Measurements from ENCODE around the gene SMIM24. TPM values are rescaled to one million over a fixed set of nuclear protein-coding genes. Genes with fewer than 3 reads are reported as not detected.

The SMIM24 gene
- total RNA-seq, 1 experiment from 2014 or later = 0.36 TPM

- intact Hi-C loops (cut with micrococcal nuclease) = no loop called here
- BruUV-seq (replicated peaks) = no TSS peak
- Histone ChIP-seq H3K27ac (ENCODE audit: low read length) (no peak overlapping the region), H3F3A (ENCODE audit: low read length, unreplicated experiment) (no peaks in the 10 kb centered on the region), H3K79me2 (ENCODE audit: low read length) (no peaks in the 10 kb centered on the region), H3K27me3 (ENCODE audit: low read length) (no peaks in the 10 kb centered on the region), H3K4me3 (ENCODE audit: low read length) (no peak overlapping the region), H3K9me2 (replicated peaks; ENCODE audit: low read length) (no peaks in the 10 kb centered on the region), H3K36me3 (ENCODE audit: low read depth, low read length) (no peaks in the 10 kb centered on the region), H4K20me1 (ENCODE audit: low read length) (no peaks in the 10 kb centered on the region), H3K4me1 (ENCODE audit: insufficient read depth, low read length) (no peaks in the 10 kb centered on the region), H3K9ac (ENCODE audit: low read length) (no peak overlapping the region), H2AFZ (ENCODE audit: low read length) (no peak overlapping the region), H3K9me3 (ENCODE audit: low read length) (no peaks in the 10 kb centered on the region), H3K4me2 (ENCODE audit: low read length) (no peak overlapping the region)
- ChIA-PET POLR2A (ENCODE audit: unreplicated experiment) (no interaction called here), CTCF (no interaction called here)
- TF ChIP-seq EZH2phosphoT487 (IDR thresholded peaks at IDR 0.05; ENCODE audit: borderline replicate concordance, low read length) (no peak), EZH2 (IDR thresholded peaks at IDR 0.05; ENCODE audit: low read length, unreplicated experiment) (no peak), CTCF (conservative IDR thresholded peaks at IDR 0.05; ENCODE audit: low read depth, low read length) (no peak)
- ATAC-seq = no peak
- no peak for DNase-seq
Measured at GRCh38 chr19:3474010-3474409, 6.3 kb downstream of the SMIM24 start.

GRCh38 chr19:3471954-3472655, 8.2 kb downstream of the SMIM24 start:
- H3F3A ChIP-seq (ENCODE audit: low read length, unreplicated experiment) = no peaks in the 10 kb centered on the region
- CTCF ChIA-PET = interaction anchor here (0.6 kb wide), 2 partner anchors 33 to 127 kb away, joined by 3 read pairs; no protein-coding TSS in a partner anchor
- H4K20me1 ChIP-seq (ENCODE audit: low read length) = no peaks in the 10 kb centered on the region
- no peak overlapping the region for H3K4me3 ChIP-seq (ENCODE audit: low read length)
- H3K36me3 ChIP-seq (ENCODE audit: low read depth, low read length) = no peaks in the 10 kb centered on the region
- H3K27me3 ChIP-seq (ENCODE audit: low read length) = no peaks in the 10 kb centered on the region
- TF ChIP-seq CTCF (conservative IDR thresholded peaks at IDR 0.05; ENCODE audit: low read depth, low read length) (peak; percentile 81), EZH2 (IDR thresholded peaks at IDR 0.05; ENCODE audit: low read length, unreplicated experiment) (no peak)
- H2AFZ ChIP-seq (ENCODE audit: low read length) = no peak overlapping the region
- intact Hi-C loops (cut with micrococcal nuclease) = loop anchor here (2.0 kb wide), 2 partner anchors 145 to 167 kb away; no protein-coding TSS in a partner anchor
- H3K27ac ChIP-seq (ENCODE audit: low read length) = no peak overlapping the region
- no peaks in the 10 kb centered on the region for H3K79me2 ChIP-seq (ENCODE audit: low read length)
- POLR2A ChIA-PET (ENCODE audit: unreplicated experiment) = no interaction called here
- H3K4me2 ChIP-seq (ENCODE audit: low read length) = no peak overlapping the region
- H3K9me2 ChIP-seq (replicated peaks; ENCODE audit: low read length) = no peaks in the 10 kb centered on the region
- ATAC-seq (peak; percentile 26; the same call in 1 of the 2 replicates), DNase-seq (peak; percentile 8)
- H3K4me1 ChIP-seq (ENCODE audit: insufficient read depth, low read length) = no peaks in the 10 kb centered on the region
- no peak overlapping the region for H3K9ac ChIP-seq (ENCODE audit: low read length)
- no peaks in the 10 kb centered on the region for H3K9me3 ChIP-seq (ENCODE audit: low read length)
- BruUV-seq (replicated peaks) = no TSS peak

GRCh38 chr19:3470500-3471128, 9.7 kb downstream of the SMIM24 start:
- H3K4me3 ChIP-seq (ENCODE audit: low read length) = no peak overlapping the region
- TF ChIP-seq EZH2 (IDR thresholded peaks at IDR 0.05; ENCODE audit: low read length, unreplicated experiment) = no peak
- TF ChIP-seq EZH2phosphoT487 (IDR thresholded peaks at IDR 0.05; ENCODE audit: borderline replicate concordance, low read length) = no peak
- no peak for TF ChIP-seq CTCF (conservative IDR thresholded peaks at IDR 0.05; ENCODE audit: low read depth, low read length)
- ATAC-seq (peak; percentile 12; the same call in 1 of the 2 replicates), DNase-seq (no peak)
- intact Hi-C loops (cut with micrococcal nuclease) = no loop called here
- no peaks in the 10 kb centered on the region for H3K4me1 ChIP-seq (ENCODE audit: insufficient read depth, low read length)
- CTCF ChIA-PET = no interaction called here
- H3K9me2 ChIP-seq (replicated peaks; ENCODE audit: low read length) = no peaks in the 10 kb centered on the region
- no TSS peak for BruUV-seq (replicated peaks)
- no peak overlapping the region for H3K27ac ChIP-seq (ENCODE audit: low read length)
- no peak overlapping the region for H3K9ac ChIP-seq (ENCODE audit: low read length)
- H4K20me1 ChIP-seq (ENCODE audit: low read length) = no peaks in the 10 kb centered on the region
- H3K79me2 ChIP-seq (ENCODE audit: low read length) = no peaks in the 10 kb centered on the region
- POLR2A ChIA-PET (ENCODE audit: unreplicated experiment) = no interaction called here
- H2AFZ ChIP-seq (ENCODE audit: low read length) = no peak overlapping the region
- no peaks in the 10 kb centered on the region for H3K9me3 ChIP-seq (ENCODE audit: low read length)
- no peaks in the 10 kb centered on the region for H3K36me3 ChIP-seq (ENCODE audit: low read depth, low read length)
- no peak overlapping the region for H3K4me2 ChIP-seq (ENCODE audit: low read length)
- no peaks in the 10 kb centered on the region for H3K27me3 ChIP-seq (ENCODE audit: low read length)
- H3F3A ChIP-seq (ENCODE audit: low read length, unreplicated experiment) = no peaks in the 10 kb centered on the region

All from PC-3 (cell line).